Stimulated activated naive CD8-positive, alpha-beta T cell treated with anti-CD3 and anti-CD28 coated beads, Interleukin-15, amount 100 ng/mL, for 72 hours (primary cell): ENCODE data around the gene CD80.
"Not testable (repeated sequence)": the region's sequence is repeated elsewhere in the genome, so short reads cannot be mapped to it uniquely, and the experiment has no call there.

Experiments
- ATAC-seq: fragments of 150-1000 bp; cut with Tn5 transposase; 2 replicates; pipeline ENCODE4 v1.10.0; 2021; ENCODE audit warnings: mild to moderate bottlenecking, moderate library complexity
- DNase-seq, 2 donors: peaks; one replicate each; pipeline ENCODE4 v3.0.0; 2021 to 2022
- H3K27ac Mint-ChIP-seq, 2 donors: one replicate each; pipeline ENCODE4 v1.8.0; 2022; ENCODE audit warnings: mild to moderate bottlenecking in 2 of 2, mixed read lengths in 2 of 2, moderate library complexity in 2 of 2
- H3K27me3 Mint-ChIP-seq: one replicate; pipeline ENCODE4 v1.8.0; 2022; ENCODE audit warnings: mixed read lengths
- H3K4me1 Mint-ChIP-seq: one replicate; pipeline ENCODE4 v1.8.0; 2022; ENCODE audit warnings: mild to moderate bottlenecking, mixed read lengths
- H3K4me3 Mint-ChIP-seq, 2 donors: one replicate each; pipeline ENCODE4 v1.8.0; 2022; ENCODE audit warnings: mild to moderate bottlenecking in 2 of 2, mixed read lengths in 2 of 2, moderate library complexity in 1 of 2
- H3K9me3 Mint-ChIP-seq, 2 donors: one replicate each; pipeline ENCODE4 v1.8.0; 2022; ENCODE audit warnings: mixed read lengths in 2 of 2

The CD80 gene

GRCh38 chr3:119589102-119589773, 29.8 kb upstream of the CD80 start:
- H3K27me3 Mint-ChIP-seq = peaks cover 16% of the 10 kb centered on the region
- H3K4me3 Mint-ChIP-seq = no peak overlapping the region
- DNase-seq = no peak
- no peak for ATAC-seq
- H3K27ac Mint-ChIP-seq = peak overlapping the region in 1 of 2 donors; percentile 11
- peaks cover 39% of the 10 kb centered on the region for H3K4me1 Mint-ChIP-seq
- peaks cover 0 to 13% of the 10 kb centered on the region in 2 donors for H3K9me3 Mint-ChIP-seq

DNA sequence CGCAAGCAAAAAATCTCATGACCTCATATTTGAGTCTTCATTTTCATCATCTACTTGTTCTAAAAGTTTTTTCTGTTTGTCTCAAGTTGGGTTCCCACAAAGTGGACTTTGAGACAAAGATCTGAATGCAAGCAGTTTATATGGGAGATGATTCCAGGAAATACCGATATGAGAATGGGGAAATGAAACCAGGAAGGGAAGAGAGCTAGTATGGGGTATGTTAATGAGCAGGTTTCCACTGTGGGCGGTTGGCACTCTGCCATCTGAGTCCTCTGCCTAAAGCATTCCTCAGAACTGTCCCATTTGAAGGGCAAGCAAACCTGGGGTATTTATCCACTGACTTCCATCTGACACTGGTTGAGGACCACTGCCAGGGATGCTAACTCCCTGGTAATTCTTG, 28.7 kb upstream of the CD80 start:
- no peak for ATAC-seq
- peaks cover 39% of the 10 kb centered on the region for H3K4me1 Mint-ChIP-seq
- peak overlapping the region in 1 of 2 donors; percentile 32 for H3K4me3 Mint-ChIP-seq

GRCh38 chr3:119586733-119587172, 27.3 kb upstream of the CD80 start:
- H3K27ac Mint-ChIP-seq = no peak overlapping the region
- DNase-seq (no peak), ATAC-seq (no peak)

More for the DNA sequence above, 28.7 kb upstream of the CD80 start:
- Mint-ChIP-seq H3K27ac (no peak overlapping the region), H3K27me3 (peaks cover 16% of the 10 kb centered on the region), H3K9me3 (peaks cover 0 to 13% of the 10 kb centered on the region in 2 donors)
- no peak for DNase-seq

DNA sequence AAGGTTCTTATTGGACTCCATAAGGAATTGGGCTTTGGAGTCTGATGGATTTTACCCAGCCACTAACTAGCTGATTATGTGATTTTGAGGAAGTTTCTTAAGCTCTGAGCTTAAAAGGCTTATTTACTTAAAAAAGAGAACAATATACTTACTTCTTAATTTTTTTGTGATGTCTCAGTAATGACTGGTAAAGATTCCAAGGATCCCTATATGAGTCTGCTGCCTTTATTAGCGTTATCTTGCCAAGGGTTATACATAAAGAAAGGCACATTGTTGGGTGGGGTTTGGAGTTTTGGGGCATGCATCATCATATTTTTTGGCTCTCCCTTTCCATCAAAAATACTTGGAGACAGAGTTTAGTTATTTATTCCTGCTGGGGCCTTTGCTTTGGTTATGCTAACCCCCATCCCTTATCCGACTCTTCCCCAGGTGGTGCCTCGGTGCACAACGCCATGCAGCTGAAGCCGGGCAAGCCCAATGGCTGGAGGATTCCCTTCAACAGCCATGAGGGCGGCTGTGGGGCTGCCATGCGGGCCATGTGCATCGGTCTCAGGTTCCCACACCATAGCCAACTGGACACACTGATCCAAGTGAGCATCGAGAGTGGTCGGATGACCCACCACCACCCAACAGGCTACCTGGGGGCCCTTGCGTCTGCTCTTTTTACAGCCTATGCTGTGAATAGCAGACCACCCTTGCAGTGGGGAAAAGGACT, 26.6 kb upstream of the CD80 start:
- ATAC-seq (no peak), DNase-seq (no peak)
- peaks cover 16% of the 10 kb centered on the region for H3K27me3 Mint-ChIP-seq
- peaks cover 0 to 13% of the 10 kb centered on the region in 2 donors for H3K9me3 Mint-ChIP-seq
- no peak overlapping the region for H3K27ac Mint-ChIP-seq
- H3K4me1 Mint-ChIP-seq = peaks cover 49% of the 10 kb centered on the region
- H3K4me3 Mint-ChIP-seq = no peak overlapping the region

More at GRCh38 chr3:119586733-119587172, 27.3 kb upstream of the CD80 start:
- Mint-ChIP-seq H3K9me3 (peaks cover 0 to 13% of the 10 kb centered on the region in 2 donors), H3K4me1 (peaks cover 49% of the 10 kb centered on the region), H3K27me3 (peaks cover 16% of the 10 kb centered on the region), H3K4me3 (peak overlapping the region; percentile 20 to 27)

DNA sequence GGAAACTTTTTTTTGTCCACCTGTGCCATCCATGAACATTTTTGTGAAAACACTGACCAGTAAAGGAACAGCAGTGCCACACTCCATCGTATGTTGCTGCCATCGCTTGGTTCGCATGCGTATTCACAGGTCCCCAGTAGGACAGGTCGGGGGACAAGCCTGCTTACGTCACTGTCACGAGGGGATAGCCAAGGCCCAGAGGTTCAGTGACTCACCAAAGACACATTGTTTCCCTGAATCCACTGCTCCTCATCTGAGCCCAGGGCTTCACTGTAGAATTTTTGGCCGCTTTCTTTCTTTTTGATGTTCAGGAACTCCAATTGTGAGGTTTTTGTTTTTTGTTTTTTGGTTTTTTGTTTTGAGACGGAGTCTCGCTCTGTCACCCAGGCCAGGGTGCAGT, 25.8 kb upstream of the CD80 start:
- Mint-ChIP-seq H3K4me1 (peaks cover 54% of the 10 kb centered on the region), H3K27ac (no peak overlapping the region), H3K9me3 (peaks cover 0 to 5% of the 10 kb centered on the region in 2 donors), H3K27me3 (peaks cover 10% of the 10 kb centered on the region), H3K4me3 (no peak overlapping the region)
- DNase-seq (no peak), ATAC-seq (no peak)

GRCh38 chr3:119582178-119582577, 22.8 kb upstream of the CD80 start:
- peak overlapping the region in 1 of 2 donors; percentile 10 for H3K27ac Mint-ChIP-seq
- no peak overlapping the region for H3K4me3 Mint-ChIP-seq
- peak in 1 of 2 donors; percentile 23 for DNase-seq
- H3K27me3 Mint-ChIP-seq = peaks cover 9% of the 10 kb centered on the region
- H3K4me1 Mint-ChIP-seq = peaks cover 39% of the 10 kb centered on the region
- ATAC-seq = peak; percentile 65
- no peaks in the 10 kb centered on the region for H3K9me3 Mint-ChIP-seq

GRCh38 chr3:119580067-119580760, 20.8 kb upstream of the CD80 start:
- ATAC-seq (peak; percentile 63), DNase-seq (peak in 1 of 2 donors; percentile 39)
- peak overlapping the region; percentile 90 to 96 for H3K4me3 Mint-ChIP-seq
- peaks cover 9% of the 10 kb centered on the region for H3K27me3 Mint-ChIP-seq
- H3K4me1 Mint-ChIP-seq = peaks cover 27% of the 10 kb centered on the region
- H3K27ac Mint-ChIP-seq = peak overlapping the region; percentile 94 to 97
- no peaks in the 10 kb centered on the region for H3K9me3 Mint-ChIP-seq

DNA sequence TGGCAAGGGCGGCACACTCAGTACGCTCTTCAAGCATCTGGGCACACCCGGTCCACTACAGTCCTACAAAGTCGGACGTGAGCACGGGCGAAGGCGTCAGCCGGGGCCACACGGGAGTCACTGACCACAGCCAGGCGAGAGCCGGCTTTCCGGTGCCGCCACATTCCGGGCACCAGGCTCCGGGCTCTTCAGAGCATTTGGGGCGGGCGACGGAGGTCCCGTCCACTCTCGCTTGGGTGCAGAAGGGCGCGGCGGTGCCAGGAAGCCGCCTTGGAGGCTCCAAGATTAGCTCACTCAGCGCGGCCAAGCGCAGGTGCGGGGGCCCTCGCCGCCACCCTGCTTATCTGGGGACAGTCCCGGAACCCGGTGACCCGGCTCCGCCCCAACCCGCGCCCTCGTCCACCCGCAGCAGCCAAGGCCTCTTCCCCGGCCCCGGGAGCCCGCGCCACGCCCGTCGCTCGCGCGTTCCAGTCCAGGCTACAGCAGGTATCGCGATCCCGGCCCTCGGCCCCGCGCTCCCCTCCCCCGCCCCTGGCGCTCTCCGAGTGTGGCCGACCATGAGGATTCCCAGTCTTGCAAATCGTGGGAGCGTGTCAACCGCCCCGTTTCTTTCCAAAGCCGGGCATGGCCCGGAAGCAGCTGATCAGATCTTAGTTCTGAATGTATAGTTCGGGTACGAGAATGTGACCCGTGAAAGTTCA, 20.1 kb upstream of the CD80 start, which contains the start of gene ADPRH:
TSS of gene ADPRH (plus strand) at position 127 of the 701 bp plus-strand sequence. CDS start 2,678 bp downstream, outside the sequence.
- Mint-ChIP-seq H3K27ac (peak within 1 kb of the TSS; percentile 94 to 97), H3K9me3 (no peaks in the 10 kb centered on the region)
- DNase-seq = peak; percentile 46 to 69

GRCh38 chr3:119575507-119575906, 16.1 kb upstream of the CD80 start:
- Mint-ChIP-seq H3K9me3 (no peaks in the 10 kb centered on the region), H3K4me3 (no peak overlapping the region), H3K27ac (no peak overlapping the region), H3K4me1 (peaks cover 15% of the 10 kb centered on the region), H3K27me3 (peaks cover 23% of the 10 kb centered on the region)
- no peak for ATAC-seq
- DNase-seq = no peak

More for the DNA sequence above, 20.1 kb upstream of the CD80 start, which contains the start of gene ADPRH:
- Mint-ChIP-seq H3K27me3 (peaks cover 9% of the 10 kb centered on the region), H3K4me1 (peaks cover 27% of the 10 kb centered on the region), H3K4me3 (peak within 1 kb of the TSS; percentile 90 to 96)
- ATAC-seq = peak; percentile 90

DNA sequence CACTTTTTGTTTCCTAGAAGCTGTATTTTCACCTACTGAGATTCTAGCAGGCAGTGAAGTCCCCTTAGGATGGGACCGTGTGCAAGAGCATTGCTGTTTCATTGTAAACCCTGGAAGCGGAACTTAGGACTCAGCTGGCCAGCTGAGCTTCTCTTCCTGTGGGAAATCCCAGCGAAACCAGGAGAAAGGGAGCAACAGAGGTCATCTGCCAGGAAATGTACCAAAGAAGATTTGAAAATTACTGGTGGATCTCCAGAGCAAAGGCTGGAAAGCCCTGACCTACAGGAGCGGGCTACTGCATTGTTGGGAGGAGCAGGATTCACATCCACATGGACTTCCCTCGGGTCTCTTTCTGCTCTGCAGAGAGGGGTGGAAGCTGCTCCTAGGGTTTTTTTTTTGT, 12.3 kb upstream of the CD80 start:
- no peak overlapping the region for H3K27ac Mint-ChIP-seq
- no peak for DNase-seq

GRCh38 chr3:119571230-119571629, 11.8 kb upstream of the CD80 start:
- no peaks in the 10 kb centered on the region for H3K9me3 Mint-ChIP-seq
- no peak overlapping the region for H3K4me3 Mint-ChIP-seq
- no peak for ATAC-seq
- peaks cover 56% of the 10 kb centered on the region for H3K27me3 Mint-ChIP-seq
- no peak for DNase-seq
- H3K4me1 Mint-ChIP-seq = peaks cover 17% of the 10 kb centered on the region
- no peak overlapping the region for H3K27ac Mint-ChIP-seq

More for the DNA sequence above, 12.3 kb upstream of the CD80 start:
- Mint-ChIP-seq H3K4me1 (peaks cover 13% of the 10 kb centered on the region), H3K9me3 (no peaks in the 10 kb centered on the region), H3K4me3 (no peak overlapping the region), H3K27me3 (peaks cover 52% of the 10 kb centered on the region)
- no peak for ATAC-seq

DNA sequence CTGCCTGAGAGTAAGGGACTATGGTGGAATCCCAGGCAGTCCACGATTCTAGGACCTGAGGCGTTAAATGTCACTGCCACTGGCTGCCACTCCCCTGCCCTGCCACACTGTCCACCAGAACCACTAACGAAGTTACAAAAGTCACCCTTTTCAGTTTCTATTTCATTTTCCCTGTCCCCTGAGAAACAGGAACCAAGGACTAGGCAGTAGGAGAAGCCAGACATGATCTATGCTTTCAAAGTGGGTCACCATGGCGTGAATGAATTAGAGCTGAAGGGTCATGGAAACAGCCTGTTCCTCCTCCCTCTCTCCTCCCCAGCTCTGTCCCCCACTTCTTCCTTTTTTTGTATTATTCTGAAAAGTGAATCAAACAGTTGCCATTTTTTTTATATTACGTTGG, 10.8 kb upstream of the CD80 start:
- H3K4me3 Mint-ChIP-seq = no peak overlapping the region
- DNase-seq = no peak
- ATAC-seq = no peak

GRCh38 chr3:119569156-119569555, 9.7 kb upstream of the CD80 start:
- ATAC-seq (no peak), DNase-seq (no peak)
- H3K9me3 Mint-ChIP-seq = no peaks in the 10 kb centered on the region
- no peak overlapping the region for H3K27ac Mint-ChIP-seq
- peaks cover 63% of the 10 kb centered on the region for H3K27me3 Mint-ChIP-seq
- H3K4me3 Mint-ChIP-seq = no peak overlapping the region
- H3K4me1 Mint-ChIP-seq = peaks cover 20% of the 10 kb centered on the region

More for the DNA sequence above, 10.8 kb upstream of the CD80 start:
- Mint-ChIP-seq H3K27ac (no peak overlapping the region), H3K27me3 (peaks cover 63% of the 10 kb centered on the region), H3K9me3 (no peaks in the 10 kb centered on the region), H3K4me1 (peaks cover 20% of the 10 kb centered on the region)

DNA sequence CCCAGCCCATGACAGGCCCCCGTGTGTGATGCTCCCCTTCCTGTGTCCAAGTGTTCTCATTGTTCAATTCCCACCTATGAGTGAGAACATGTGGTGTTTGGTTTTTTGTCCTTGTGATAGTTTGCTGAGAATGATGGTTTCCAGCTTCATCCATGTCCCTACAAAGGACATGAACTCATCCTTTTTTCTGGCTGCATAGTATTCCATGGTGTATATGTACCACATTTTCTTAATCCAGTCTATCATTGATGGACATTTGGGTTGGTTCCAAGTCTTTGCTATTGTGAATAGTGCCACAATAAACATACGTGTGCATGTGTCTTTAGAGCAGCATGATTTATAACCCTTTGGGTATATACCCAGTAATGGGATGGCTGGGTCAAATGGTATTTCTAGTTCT, 3.9 kb upstream of the CD80 start:
- not testable (repeated sequence) for H3K27ac Mint-ChIP-seq, H3K4me3 Mint-ChIP-seq, ATAC-seq, H3K9me3 Mint-ChIP-seq, DNase-seq
- Mint-ChIP-seq H3K4me1 (peaks cover 45% of the 10 kb centered on the region), H3K27me3 (peaks cover 27% of the 10 kb centered on the region)
